SU-DHL-6 (cell line): ENCODE measurements around the gene INO80B.

Source experiments
- H2AFZ ChIP-seq: fragments of 200-600 bp; sonication (generic); 2 replicates; pipeline ENCODE4 v1.6.1; 2014; ENCODE audit warnings: low read depth, mild to moderate bottlenecking, moderate library complexity, mixed read lengths, antibody characterized with exemption, low read length; ENCODE audit not compliant: severe bottlenecking
- H3F3A ChIP-seq: fragments of 200-600 bp; shearing (Covaris generic); 2 replicates; pipeline ENCODE4 v1.6.0; 2016; ENCODE audit warnings: antibody characterized with exemption, mild to moderate bottlenecking; ENCODE audit not compliant: insufficient read depth
- H3K27ac ChIP-seq: fragments of 200-600 bp; sonication (generic); 2 replicates; pipeline ENCODE4 v1.5.1; 2016; ENCODE audit warnings: low read depth, mild to moderate bottlenecking, low read length, moderate library complexity, mixed read lengths
- H3K27me3 ChIP-seq: fragments of 200-600 bp; sonication (generic), shearing (Covaris generic); 2 replicates; pipeline ENCODE4 v1.6.0; 2014; ENCODE audit warnings: mild to moderate bottlenecking, low read length
- H3K36me3 ChIP-seq: fragments of 200-600 bp; sonication (generic); 2 replicates; pipeline ENCODE4 v1.6.1; 2014; ENCODE audit warnings: mild to moderate bottlenecking, low read length, mixed read lengths
- H3K4me2 ChIP-seq: fragments of 300-600, 200-600 bp; shearing (Covaris generic), sonication (generic); 2 replicates; pipeline ENCODE4 v1.6.0; 2014; ENCODE audit warnings: low read length, low read depth, mild to moderate bottlenecking; ENCODE audit not compliant: poor library complexity, severe bottlenecking
- H3K4me3 ChIP-seq: fragments of 200-600 bp; sonication (generic); 2 replicates; pipeline ENCODE4 v1.5.1; 2014; ENCODE audit warnings: antibody characterized with exemption, low read length, mild to moderate bottlenecking, mixed read lengths; ENCODE audit not compliant: insufficient read depth, poor library complexity, severe bottlenecking
- H3K79me2 ChIP-seq: fragments of 200-600 bp; sonication (generic); 2 replicates; pipeline ENCODE4 v1.6.1; 2014; ENCODE audit warnings: mild to moderate bottlenecking, low read length, moderate library complexity; ENCODE audit not compliant: insufficient read depth
- H3K9ac ChIP-seq: fragments of 200-600 bp; sonication (generic); 2 replicates; pipeline ENCODE4 v1.7.0; 2014; ENCODE audit warnings: mild to moderate bottlenecking, low read length
- H3K9me2 ChIP-seq: fragments of 200-600 bp; sonication (generic); replicated peaks from 2 replicates; pipeline ENCODE4 v1.6.1; 2014; ENCODE audit warnings: low read length; ENCODE audit not compliant: insufficient read depth
- H3K9me3 ChIP-seq: fragments of 200-600 bp; sonication (generic); 2 replicates; pipeline ENCODE4 v1.6.1; 2014; ENCODE audit warnings: low read length, mixed read lengths; ENCODE audit not compliant: insufficient read depth
- H4K20me1 ChIP-seq: fragments of 200-600 bp; sonication (generic); 2 replicates; pipeline ENCODE4 v1.6.1; 2014; ENCODE audit warnings: low read depth, mild to moderate bottlenecking, antibody characterized with exemption, low read length, moderate library complexity, mixed read lengths
- EZH2phosphoT487 ChIP-seq: fragments of 200-600 bp; sonication (generic), shearing (Covaris generic); conservative IDR thresholded peaks from 2 replicates; pipeline ENCODE4 v1.6.1; 2018; ENCODE audit warnings: mild to moderate bottlenecking, antibody characterized with exemption, low read length, moderate library complexity, mixed read lengths
- TF ChIP-seq, protein P1 (sequence below): fragments of 200-600 bp; sonication (generic); IDR thresholded peaks from one replicate; pipeline ENCODE4 v1.5.1; 2017; ENCODE audit warnings: antibody characterized with exemption, mild to moderate bottlenecking, low read length, moderate library complexity; ENCODE audit not compliant: insufficient read depth, poor library complexity, severe bottlenecking

INO80B gene

DNA sequence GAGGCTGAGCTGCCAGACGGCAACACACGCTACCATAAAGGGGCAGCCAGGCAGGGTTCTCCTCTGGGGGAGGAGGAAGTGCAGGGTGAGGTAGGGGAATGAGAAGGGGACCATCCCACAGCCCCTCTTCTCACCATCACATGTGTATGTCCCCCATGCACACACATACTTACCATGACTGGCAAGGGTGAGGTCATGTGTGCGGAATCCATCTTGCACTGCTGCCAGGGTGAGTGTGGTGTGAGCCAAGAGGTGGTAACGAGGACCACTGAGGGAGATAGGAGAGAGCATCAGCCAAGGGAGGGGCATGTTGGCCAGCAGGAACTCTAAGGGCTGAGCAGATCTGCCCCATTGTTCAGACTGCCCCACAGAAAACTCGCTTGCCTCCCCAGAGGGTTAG, 26.2 kb upstream of the INO80B start:
- Histone ChIP-seq H3K4me2 (no peak overlapping the region), H3K9me2 (no peaks in the 10 kb centered on the region), H3K9ac (no peak overlapping the region), H3K27me3 (no peaks in the 10 kb centered on the region), H3K36me3 (no peaks in the 10 kb centered on the region), H3K27ac (no peak overlapping the region), H3F3A (no peaks in the 10 kb centered on the region), H3K9me3 (no peaks in the 10 kb centered on the region), H4K20me1 (no peaks in the 10 kb centered on the region), H3K79me2 (no peaks in the 10 kb centered on the region), H3K4me3 (no peak overlapping the region), H2AFZ (no peak overlapping the region)
- TF ChIP-seq, protein P1, sequence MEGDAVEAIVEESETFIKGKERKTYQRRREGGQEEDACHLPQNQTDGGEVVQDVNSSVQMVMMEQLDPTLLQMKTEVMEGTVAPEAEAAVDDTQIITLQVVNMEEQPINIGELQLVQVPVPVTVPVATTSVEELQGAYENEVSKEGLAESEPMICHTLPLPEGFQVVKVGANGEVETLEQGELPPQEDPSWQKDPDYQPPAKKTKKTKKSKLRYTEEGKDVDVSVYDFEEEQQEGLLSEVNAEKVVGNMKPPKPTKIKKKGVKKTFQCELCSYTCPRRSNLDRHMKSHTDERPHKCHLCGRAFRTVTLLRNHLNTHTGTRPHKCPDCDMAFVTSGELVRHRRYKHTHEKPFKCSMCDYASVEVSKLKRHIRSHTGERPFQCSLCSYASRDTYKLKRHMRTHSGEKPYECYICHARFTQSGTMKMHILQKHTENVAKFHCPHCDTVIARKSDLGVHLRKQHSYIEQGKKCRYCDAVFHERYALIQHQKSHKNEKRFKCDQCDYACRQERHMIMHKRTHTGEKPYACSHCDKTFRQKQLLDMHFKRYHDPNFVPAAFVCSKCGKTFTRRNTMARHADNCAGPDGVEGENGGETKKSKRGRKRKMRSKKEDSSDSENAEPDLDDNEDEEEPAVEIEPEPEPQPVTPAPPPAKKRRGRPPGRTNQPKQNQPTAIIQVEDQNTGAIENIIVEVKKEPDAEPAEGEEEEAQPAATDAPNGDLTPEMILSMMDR: no peak
- TF ChIP-seq EZH2phosphoT487: no peak

DNA sequence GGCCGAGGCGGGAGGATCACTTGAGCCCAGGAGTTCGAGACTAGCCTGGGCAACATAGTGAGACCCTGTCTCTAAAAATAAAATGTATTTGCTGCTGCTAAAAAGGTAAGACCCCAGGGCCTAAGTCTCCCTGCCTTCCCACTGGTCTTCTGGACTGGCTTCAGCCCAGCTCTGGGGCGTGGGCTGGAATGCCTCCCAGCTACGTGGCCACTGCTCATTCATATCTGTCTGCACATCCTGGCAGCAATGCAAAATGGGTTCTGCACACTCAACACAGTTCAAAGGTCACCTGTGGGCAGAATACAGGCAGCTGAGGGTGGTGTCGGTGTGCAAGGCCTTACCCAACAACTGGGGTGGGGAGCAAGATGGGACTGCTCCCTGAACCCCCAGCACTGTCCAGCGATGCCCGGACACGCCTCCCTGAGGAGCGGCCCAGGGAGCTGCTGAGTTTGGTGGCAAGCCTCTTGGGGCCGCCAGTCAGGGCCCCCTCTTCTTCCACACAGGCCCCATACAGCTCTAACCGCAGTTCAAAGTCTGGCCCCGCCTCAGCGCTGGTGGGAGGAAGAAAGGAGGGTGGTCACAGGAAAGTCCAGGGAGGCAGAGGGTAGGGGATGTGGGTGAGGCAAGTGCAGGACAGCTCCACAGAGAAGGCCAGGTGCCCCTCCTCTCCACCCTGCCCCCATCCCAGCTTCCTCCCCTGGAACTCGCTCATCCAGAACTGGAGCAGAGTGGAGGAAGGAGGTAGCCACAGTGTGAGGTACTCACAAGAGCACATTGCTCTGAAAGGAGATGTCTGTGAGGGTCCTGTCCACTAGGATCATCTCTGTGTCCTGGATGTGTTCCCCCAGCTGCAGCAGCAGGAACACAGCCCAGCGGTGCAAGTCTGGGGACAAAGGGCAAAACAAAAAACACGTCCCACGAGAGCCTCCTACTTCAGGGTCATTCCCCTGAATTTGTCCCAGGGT, 25.1 kb upstream of the INO80B start:
- Histone ChIP-seq H3K79me2 (no peaks in the 10 kb centered on the region), H3K9ac (no peak overlapping the region), H3K27ac (no peak overlapping the region), H3K4me3 (no peak overlapping the region), H4K20me1 (no peaks in the 10 kb centered on the region), H3K36me3 (no peaks in the 10 kb centered on the region), H3K9me3 (no peaks in the 10 kb centered on the region), H3K27me3 (no peaks in the 10 kb centered on the region), H3K9me2 (no peaks in the 10 kb centered on the region), H3F3A (no peaks in the 10 kb centered on the region), H2AFZ (no peak overlapping the region), H3K4me2 (no peak overlapping the region)
- TF ChIP-seq, protein P1: no peak
- TF ChIP-seq EZH2phosphoT487: no peak

DNA sequence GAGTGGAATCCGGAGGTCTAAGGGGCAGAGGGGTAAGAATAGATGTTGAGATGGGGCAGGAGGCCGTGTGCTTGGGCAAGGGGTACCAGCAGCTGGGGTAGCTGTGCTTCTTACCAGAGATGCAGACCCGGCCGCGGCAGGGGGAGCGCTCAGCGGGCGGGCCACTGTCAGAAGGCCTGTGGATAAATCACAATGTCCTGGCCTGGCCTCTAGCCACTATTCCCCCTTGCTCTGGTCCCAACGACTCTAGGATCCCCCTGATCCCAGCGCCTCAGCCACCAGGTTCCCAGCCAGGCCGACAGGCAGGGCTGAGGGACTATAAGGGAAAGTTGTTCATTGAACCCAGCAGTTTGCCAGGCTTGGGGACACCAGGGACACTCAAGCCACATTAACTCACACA, 24.4 kb upstream of the INO80B start:
- H3K27ac ChIP-seq: no peak overlapping the region
- TF ChIP-seq EZH2phosphoT487: no peak
- TF ChIP-seq, protein P1: no peak

More for the DNA sequence above, 24.4 kb upstream of the INO80B start:
- H3F3A ChIP-seq: no peaks in the 10 kb centered on the region
- H4K20me1 ChIP-seq: no peaks in the 10 kb centered on the region
- no peak overlapping the region for H3K4me3 ChIP-seq
- H2AFZ ChIP-seq: no peak overlapping the region
- H3K36me3 ChIP-seq: no peaks in the 10 kb centered on the region
- H3K9me2 ChIP-seq: no peaks in the 10 kb centered on the region
- no peak overlapping the region for H3K9ac ChIP-seq
- H3K79me2 ChIP-seq: no peaks in the 10 kb centered on the region
- H3K9me3 ChIP-seq: no peaks in the 10 kb centered on the region
- H3K27me3 ChIP-seq: no peaks in the 10 kb centered on the region
- H3K4me2 ChIP-seq: no peak overlapping the region
